ENCODE results near the gene ELL2.
"Not testable (repeated sequence)": the region's sequence is repeated elsewhere in the genome, so short reads cannot be mapped to it uniquely, and the experiment has no call there.

Gene ELL2

GRCh38 chr5:95879661-95880060, 82.0 kb downstream of the ELL2 start:
- Histone ChIP-seq H3K27me3 (ENCODE audit: control insufficient read depth, insufficient read depth, low read length) (no peaks in the 10 kb centered on the region), H3K9me3 (ENCODE audit: control insufficient read depth, insufficient read depth, low read depth, low read length) (no peaks in the 10 kb centered on the region), H3K4me1 (ENCODE audit: control insufficient read depth, insufficient read depth, low read length) (peaks cover 6% of the 10 kb centered on the region; the same call in 1 of the 2 replicates), H3K36me3 (ENCODE audit: control insufficient read depth, insufficient read depth, low read length) (no peaks in the 10 kb centered on the region), H3K27ac (ENCODE audit: low read depth, low read length) (no peak overlapping the region), H3K9ac (ENCODE audit: low read length) (no peak overlapping the region), H3K4me3 (ENCODE audit: low read depth, low read length) (no peak overlapping the region)

DNA sequence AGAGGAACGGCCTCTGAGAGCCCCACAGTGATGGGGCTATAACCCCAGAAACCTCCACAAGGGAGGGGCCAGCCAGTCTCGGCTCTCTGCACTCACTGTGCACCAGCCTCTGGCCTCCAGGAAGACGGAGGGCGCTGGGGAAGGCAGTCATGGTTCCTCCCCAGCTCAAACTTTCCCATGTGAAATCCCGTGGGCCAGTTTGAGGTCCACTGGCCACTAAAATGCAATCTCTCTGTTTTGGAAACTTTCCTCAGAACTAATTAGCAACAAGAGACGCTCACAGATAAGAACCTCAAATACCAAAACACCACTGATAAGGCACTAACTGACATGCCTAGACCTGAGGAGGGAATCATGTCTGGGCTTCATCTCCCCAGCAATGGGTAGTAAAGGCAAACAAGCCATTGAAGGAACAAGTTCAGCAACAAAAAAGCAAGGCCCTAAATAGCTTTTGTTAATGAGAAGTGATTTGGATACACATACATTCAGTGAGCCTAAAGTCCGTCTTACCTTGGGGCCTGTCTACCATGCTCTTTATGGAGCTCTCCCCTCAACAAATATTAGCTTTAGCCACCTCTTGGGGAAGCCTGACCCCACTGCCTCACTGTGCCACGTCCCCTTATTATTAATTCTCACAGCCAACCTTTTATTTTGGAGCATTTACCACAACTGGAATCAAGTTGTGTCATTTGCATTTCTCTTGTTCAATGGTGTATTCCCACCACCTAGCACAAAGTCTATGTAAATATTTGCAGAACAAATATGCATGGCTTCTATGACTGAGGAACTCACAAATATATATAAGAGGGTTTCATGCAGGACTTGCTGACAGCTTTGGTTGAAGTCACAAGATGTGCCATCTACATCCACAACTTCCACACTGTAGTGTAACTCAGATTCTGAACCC, 83.0 kb downstream of the ELL2 start:
- Histone ChIP-seq H3K27me3 (ENCODE audit: control insufficient read depth, insufficient read depth, low read length) (no peaks in the 10 kb centered on the region), H3K36me3 (ENCODE audit: control insufficient read depth, insufficient read depth, low read length) (no peaks in the 10 kb centered on the region), H3K9ac (ENCODE audit: low read length) (no peak overlapping the region), H3K27ac (ENCODE audit: low read depth, low read length) (no peak overlapping the region), H3K9me3 (ENCODE audit: control insufficient read depth, insufficient read depth, low read depth, low read length) (no peaks in the 10 kb centered on the region), H3K4me3 (ENCODE audit: low read depth, low read length) (no peak overlapping the region), H3K4me1 (ENCODE audit: control insufficient read depth, insufficient read depth, low read length) (peaks cover 6% of the 10 kb centered on the region; the same call in 1 of the 2 replicates)

DNA sequence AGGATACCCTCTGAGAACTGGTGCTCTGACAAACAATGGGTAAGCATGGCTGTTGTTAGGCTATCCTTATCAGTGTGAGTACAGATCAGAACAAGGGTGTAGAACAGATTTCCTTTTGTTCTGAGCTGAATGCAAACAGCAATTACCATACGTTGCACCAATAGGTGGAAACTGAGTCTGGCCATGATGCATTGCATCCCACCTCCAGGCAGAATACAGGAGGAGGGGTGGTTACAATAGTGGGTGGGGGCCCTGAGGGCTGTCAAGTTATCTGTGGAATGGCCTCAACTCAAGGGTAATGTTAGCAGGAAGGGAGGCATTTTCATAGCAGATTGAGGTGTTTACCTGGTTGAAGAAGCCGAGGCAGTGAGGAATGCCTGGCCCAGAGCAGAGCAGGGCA, 84.9 kb downstream of the ELL2 start:
- no peak overlapping the region for H3K9ac ChIP-seq (ENCODE audit: low read length)
- H3K4me3 ChIP-seq (ENCODE audit: low read depth, low read length) = no peak overlapping the region
- H3K4me1 ChIP-seq (ENCODE audit: control insufficient read depth, insufficient read depth, low read length) = peaks cover 6% of the 10 kb centered on the region; the same call in 1 of the 2 replicates
- H3K27me3 ChIP-seq (ENCODE audit: control insufficient read depth, insufficient read depth, low read length) = no peaks in the 10 kb centered on the region
- H3K9me3 ChIP-seq (ENCODE audit: control insufficient read depth, insufficient read depth, low read depth, low read length) = no peaks in the 10 kb centered on the region
- H3K27ac ChIP-seq (ENCODE audit: low read depth, low read length) = no peak overlapping the region
- H3K36me3 ChIP-seq (ENCODE audit: control insufficient read depth, insufficient read depth, low read length) = no peaks in the 10 kb centered on the region

DNA sequence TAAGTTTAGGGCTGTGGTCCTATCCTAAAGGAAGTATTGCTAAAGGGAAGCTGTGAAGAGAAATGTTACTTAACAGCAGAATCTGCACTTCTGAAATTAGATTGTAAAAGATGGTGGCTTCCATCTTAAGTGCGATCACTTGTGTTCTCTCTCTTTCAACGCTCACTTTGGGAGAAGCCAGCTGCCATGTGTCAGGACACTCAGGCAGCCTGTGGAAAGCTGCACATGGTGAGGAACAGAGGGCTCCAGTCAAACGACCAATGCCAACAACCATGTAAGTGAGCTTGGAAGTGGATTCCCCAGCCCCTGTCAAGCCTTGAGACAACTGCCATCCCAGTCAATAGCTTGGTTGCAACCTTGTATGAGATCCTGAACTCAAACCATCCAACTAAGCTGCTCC, 87.4 kb downstream of the ELL2 start:
- H3K36me3 ChIP-seq (ENCODE audit: control insufficient read depth, insufficient read depth, low read length) = no peaks in the 10 kb centered on the region
- H3K27ac ChIP-seq (ENCODE audit: low read depth, low read length) = no peak overlapping the region
- peaks cover 6% of the 10 kb centered on the region; the same call in 1 of the 2 replicates for H3K4me1 ChIP-seq (ENCODE audit: control insufficient read depth, insufficient read depth, low read length)
- H3K9me3 ChIP-seq (ENCODE audit: control insufficient read depth, insufficient read depth, low read depth, low read length) = no peaks in the 10 kb centered on the region
- H3K9ac ChIP-seq (ENCODE audit: low read length) = no peak overlapping the region
- no peak overlapping the region for H3K4me3 ChIP-seq (ENCODE audit: low read depth, low read length)
- H3K27me3 ChIP-seq (ENCODE audit: control insufficient read depth, insufficient read depth, low read length) = no peaks in the 10 kb centered on the region

DNA sequence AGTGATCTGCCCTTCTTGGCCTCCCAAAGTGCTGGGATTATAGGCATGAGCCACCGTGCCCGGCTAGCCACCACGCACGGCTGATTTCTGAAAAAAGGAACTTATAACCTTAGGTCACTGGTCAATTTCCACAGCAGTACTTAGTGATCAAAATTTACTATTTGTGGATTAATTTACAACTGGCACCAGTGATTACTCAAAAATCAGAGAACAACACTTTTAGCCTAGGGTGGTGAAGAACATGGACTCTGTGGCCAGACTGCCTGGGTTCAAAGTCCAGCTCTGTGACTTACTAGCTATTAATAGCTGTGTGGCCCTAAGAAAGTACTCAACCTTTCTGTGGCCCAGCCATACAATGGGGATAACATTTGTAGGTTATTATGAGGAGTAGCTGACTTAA, 88.3 kb downstream of the ELL2 start:
- H3K27me3 ChIP-seq (ENCODE audit: control insufficient read depth, insufficient read depth, low read length) = no peaks in the 10 kb centered on the region
- H3K9me3 ChIP-seq (ENCODE audit: control insufficient read depth, insufficient read depth, low read depth, low read length) = no peaks in the 10 kb centered on the region
- H3K4me3 ChIP-seq (ENCODE audit: low read depth, low read length) = no peak overlapping the region
- H3K36me3 ChIP-seq (ENCODE audit: control insufficient read depth, insufficient read depth, low read length) = no peaks in the 10 kb centered on the region
- H3K4me1 ChIP-seq (ENCODE audit: control insufficient read depth, insufficient read depth, low read length) = no peaks in the 10 kb centered on the region
- H3K27ac ChIP-seq (ENCODE audit: low read depth, low read length) = no peak overlapping the region
- no peak overlapping the region for H3K9ac ChIP-seq (ENCODE audit: low read length)

GRCh38 chr5:95872346-95873268, 89.0 kb downstream of the ELL2 start:
- no peaks in the 10 kb centered on the region for H3K36me3 ChIP-seq (ENCODE audit: control insufficient read depth, insufficient read depth, low read length)
- no peaks in the 10 kb centered on the region for H3K9me3 ChIP-seq (ENCODE audit: control insufficient read depth, insufficient read depth, low read depth, low read length)
- no peaks in the 10 kb centered on the region for H3K27me3 ChIP-seq (ENCODE audit: control insufficient read depth, insufficient read depth, low read length)
- H3K4me1 ChIP-seq (ENCODE audit: control insufficient read depth, insufficient read depth, low read length) = no peaks in the 10 kb centered on the region
- H3K4me3 ChIP-seq (ENCODE audit: low read depth, low read length) = no peak overlapping the region
- no peak overlapping the region for H3K27ac ChIP-seq (ENCODE audit: low read depth, low read length)
- H3K9ac ChIP-seq (ENCODE audit: low read length) = no peak overlapping the region

DNA sequence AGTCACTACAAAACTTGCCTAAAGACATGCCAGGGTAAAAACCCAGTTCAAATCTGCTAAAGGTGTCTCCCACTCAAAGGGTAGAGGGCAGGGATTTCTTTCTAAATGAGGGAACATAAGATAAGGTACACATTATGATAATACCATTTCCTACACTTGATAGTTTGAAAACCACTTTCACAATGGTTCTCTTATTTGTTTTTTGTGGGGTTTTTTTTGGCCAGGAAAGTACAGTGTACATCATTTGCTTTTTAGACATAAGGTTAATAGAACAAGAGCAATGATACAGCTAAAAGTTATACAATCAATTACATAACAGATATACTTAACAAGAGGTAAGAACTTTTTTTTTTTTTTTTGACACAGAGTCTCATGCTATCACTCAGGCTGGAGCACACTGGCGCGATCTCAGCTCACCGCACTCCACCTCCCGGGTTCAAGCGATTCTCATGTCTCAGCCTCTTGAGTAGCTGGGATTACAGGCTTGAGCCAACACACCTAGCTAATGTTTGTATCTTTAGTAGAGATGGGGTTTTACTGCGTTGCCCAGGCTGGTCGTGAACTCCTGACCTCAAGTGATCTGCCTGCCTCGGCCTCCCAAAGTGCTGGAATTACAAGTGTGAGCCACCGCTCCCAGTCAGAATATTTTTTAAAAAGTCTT, 90.4 kb downstream of the ELL2 start:
- no peak overlapping the region for H3K27ac ChIP-seq (ENCODE audit: low read depth, low read length)
- no peaks in the 10 kb centered on the region for H3K27me3 ChIP-seq (ENCODE audit: control insufficient read depth, insufficient read depth, low read length)
- no peaks in the 10 kb centered on the region for H3K36me3 ChIP-seq (ENCODE audit: control insufficient read depth, insufficient read depth, low read length)
- no peak overlapping the region for H3K9ac ChIP-seq (ENCODE audit: low read length)
- H3K9me3 ChIP-seq (ENCODE audit: control insufficient read depth, insufficient read depth, low read depth, low read length) = no peaks in the 10 kb centered on the region
- H3K4me1 ChIP-seq (ENCODE audit: control insufficient read depth, insufficient read depth, low read length) = no peaks in the 10 kb centered on the region
- no peak overlapping the region for H3K4me3 ChIP-seq (ENCODE audit: low read depth, low read length)

DNA sequence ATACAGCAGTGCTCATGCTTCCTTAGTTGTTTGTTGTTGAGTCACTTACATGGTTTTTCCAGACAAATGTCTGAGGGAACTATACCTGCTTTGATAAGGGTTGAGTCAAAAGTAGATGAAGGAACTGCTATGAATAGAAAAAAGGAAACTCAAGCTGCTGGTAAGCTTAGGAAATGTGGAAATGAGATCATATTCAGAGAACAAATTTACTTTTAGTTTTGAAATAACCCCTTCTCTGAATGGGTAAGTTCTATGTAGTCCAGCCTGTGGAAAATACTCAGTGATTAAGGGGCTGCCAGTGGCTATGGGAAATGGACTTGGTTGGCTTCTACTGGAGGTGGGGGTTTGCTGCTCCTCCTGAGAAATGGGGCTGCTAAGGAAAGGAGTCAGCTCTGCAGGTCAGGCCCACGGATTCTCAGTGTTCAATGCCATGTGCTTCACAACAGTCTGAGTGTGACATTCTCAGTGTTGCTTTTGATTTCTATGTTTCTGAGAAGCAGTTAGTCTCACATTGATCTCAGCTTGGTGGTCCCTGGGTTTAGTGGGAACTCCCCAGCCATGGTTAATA, 91.5 kb downstream of the ELL2 start:
- Histone ChIP-seq H3K27me3 (ENCODE audit: control insufficient read depth, insufficient read depth, low read length) (no peaks in the 10 kb centered on the region), H3K36me3 (ENCODE audit: control insufficient read depth, insufficient read depth, low read length) (no peaks in the 10 kb centered on the region), H3K27ac (ENCODE audit: low read depth, low read length) (no peak overlapping the region), H3K9me3 (ENCODE audit: control insufficient read depth, insufficient read depth, low read depth, low read length) (no peaks in the 10 kb centered on the region), H3K9ac (ENCODE audit: low read length) (no peak overlapping the region), H3K4me1 (ENCODE audit: control insufficient read depth, insufficient read depth, low read length) (no peaks in the 10 kb centered on the region), H3K4me3 (ENCODE audit: low read depth, low read length) (no peak overlapping the region)

- not testable (repeated sequence) for H3K27me3 ChIP-seq (ENCODE audit: control insufficient read depth, insufficient read depth, low read length); H3K9me3 ChIP-seq (ENCODE audit: control insufficient read depth, insufficient read depth, low read depth, low read length); H3K27ac ChIP-seq (ENCODE audit: low read depth, low read length); H3K4me1 ChIP-seq (ENCODE audit: control insufficient read depth, insufficient read depth, low read length); H3K36me3 ChIP-seq (ENCODE audit: control insufficient read depth, insufficient read depth, low read length); H3K4me3 ChIP-seq (ENCODE audit: low read depth, low read length); H3K9ac ChIP-seq (ENCODE audit: low read length)
Observed at GRCh38 chr5:95869173-95869855, 92.3 kb downstream of the ELL2 start.

DNA sequence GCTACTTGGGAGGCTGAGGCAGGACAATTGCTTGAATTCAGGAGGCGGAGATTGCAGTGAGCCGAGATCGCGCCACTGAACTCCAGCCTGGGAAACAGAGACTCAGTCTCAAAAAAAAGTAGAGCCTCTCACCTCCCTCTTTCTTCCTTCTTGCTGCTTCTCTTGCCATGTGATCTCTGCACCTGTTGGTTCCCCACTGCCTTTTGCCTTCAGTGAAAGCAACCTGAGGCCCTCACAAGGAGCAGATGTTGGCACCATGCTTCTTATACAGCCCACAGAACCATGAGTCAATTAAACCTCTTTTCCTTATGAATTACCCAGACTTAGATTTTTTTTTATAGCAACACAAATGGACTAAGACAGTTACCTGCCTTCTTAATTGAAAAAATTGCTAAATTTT, 93.5 kb downstream of the ELL2 start:
- Histone ChIP-seq H3K9ac (ENCODE audit: low read length) (no peak overlapping the region), H3K4me1 (ENCODE audit: control insufficient read depth, insufficient read depth, low read length) (peaks cover 5% of the 10 kb centered on the region), H3K4me3 (ENCODE audit: low read depth, low read length) (no peak overlapping the region), H3K9me3 (ENCODE audit: control insufficient read depth, insufficient read depth, low read depth, low read length) (no peaks in the 10 kb centered on the region), H3K27ac (ENCODE audit: low read depth, low read length) (no peak overlapping the region), H3K36me3 (ENCODE audit: control insufficient read depth, insufficient read depth, low read length) (no peaks in the 10 kb centered on the region), H3K27me3 (ENCODE audit: control insufficient read depth, insufficient read depth, low read length) (no peaks in the 10 kb centered on the region)
